Measurements from ENCODE around the gene SYNGR1.
A peak's percentile ranks its signal among the peaks of the same experiment; 100 is the strongest.
"Not testable (repeated sequence)": the region's sequence is repeated elsewhere in the genome, so short reads cannot be mapped to it uniquely, and the experiment has no call there.

GRCh38 chr22:39358197-39358596, 8.4 kb downstream of the SYNGR1 start:
- peak; percentile 22 for TF ChIP-seq POLR2A (IDR thresholded peaks at IDR 0.05; ENCODE audit: low read length)
- TF ChIP-seq GATA1 (IDR thresholded peaks at IDR 0.05; ENCODE audit: low read depth, low read length), result not testable (repeated sequence)
